Transverse colon (tissue), 4 donors: ENCODE results near the gene TRIM68.

Experiments used
- CTCF ChIP-seq, 5 experiments: fragments of 200-600 bp in 3 of 5; fragments of 450-650 bp in 2 of 5; sonication (generic) in 3 of 5; IDR thresholded peaks; 1 replicate in 2 of 5; 2 replicates in 3 of 5; pipeline ENCODE4 v1.5.1; 2016 to 2017; ENCODE audit warnings: antibody characterized with exemption in 5 of 5, inconsistent platforms in 3 of 5, mild to moderate bottlenecking in 2 of 5, moderate library complexity in 1 of 5
- EP300 ChIP-seq: sonication (generic); formaldehyde crosslinking; IDR thresholded peaks from one replicate; pipeline ENCODE4 v1.6.1; 2017; ENCODE audit warnings: antibody characterized with exemption, low read depth
- POLR2A ChIP-seq: fragments of 450-650 bp; IDR thresholded peaks from one replicate; pipeline ENCODE4 v1.6.1; 2016; ENCODE audit warnings: antibody characterized with exemption, mild to moderate bottlenecking, moderate library complexity
- POLR2AphosphoS5 ChIP-seq, 3 donors: sonication (generic); formaldehyde crosslinking; IDR thresholded peaks; one replicate each; pipeline ENCODE4 v1.6.1; 2016; ENCODE audit warnings: antibody characterized with exemption in 3 of 3

DNA sequence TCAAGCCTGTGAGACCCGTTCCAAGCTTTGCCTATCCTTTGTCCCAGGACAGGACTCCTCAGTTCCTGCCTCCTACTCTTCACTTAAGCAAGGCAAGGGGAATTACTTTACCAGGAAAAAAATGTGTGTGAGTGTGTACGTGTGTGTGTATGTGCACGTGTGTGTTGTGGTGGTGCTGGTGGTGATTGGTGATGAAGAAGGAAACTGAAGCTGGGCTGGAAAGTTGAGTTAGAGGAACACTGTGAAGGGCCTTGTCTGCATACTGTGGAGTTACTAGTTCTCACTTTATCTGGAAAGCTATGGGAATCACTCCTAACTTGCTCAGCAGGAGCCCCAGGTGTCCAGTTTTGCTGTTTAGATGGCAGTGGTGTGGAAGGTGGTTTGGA is 29.6 kb upstream of the TRIM68 start:
- TF ChIP-seq CTCF (IDR thresholded peaks at IDR 0.05): no peak
- TF ChIP-seq POLR2A: no peak
- TF ChIP-seq EP300: no peak
- no peak for TF ChIP-seq POLR2AphosphoS5 (IDR thresholded peaks at IDR 0.05)
